Regular cardiac myocyte (primary cell): ENCODE measurements around the gene CNIH2. TPM values are rescaled to one million over a fixed set of nuclear protein-coding genes. Genes with fewer than 3 reads are reported as not detected.

ENCODE experiments used
- total RNA-seq: library from RNA; depleted of rRNA; stranded (reverse); fragments of >200 nt; gene quantifications from 2 replicates; pipeline ENCODE4 v1.2.3, GENCODE V29; 2014

CNIH2 gene
- 0.19 and 0.85 TPM in 2 replicates for total RNA-seq

DNA sequence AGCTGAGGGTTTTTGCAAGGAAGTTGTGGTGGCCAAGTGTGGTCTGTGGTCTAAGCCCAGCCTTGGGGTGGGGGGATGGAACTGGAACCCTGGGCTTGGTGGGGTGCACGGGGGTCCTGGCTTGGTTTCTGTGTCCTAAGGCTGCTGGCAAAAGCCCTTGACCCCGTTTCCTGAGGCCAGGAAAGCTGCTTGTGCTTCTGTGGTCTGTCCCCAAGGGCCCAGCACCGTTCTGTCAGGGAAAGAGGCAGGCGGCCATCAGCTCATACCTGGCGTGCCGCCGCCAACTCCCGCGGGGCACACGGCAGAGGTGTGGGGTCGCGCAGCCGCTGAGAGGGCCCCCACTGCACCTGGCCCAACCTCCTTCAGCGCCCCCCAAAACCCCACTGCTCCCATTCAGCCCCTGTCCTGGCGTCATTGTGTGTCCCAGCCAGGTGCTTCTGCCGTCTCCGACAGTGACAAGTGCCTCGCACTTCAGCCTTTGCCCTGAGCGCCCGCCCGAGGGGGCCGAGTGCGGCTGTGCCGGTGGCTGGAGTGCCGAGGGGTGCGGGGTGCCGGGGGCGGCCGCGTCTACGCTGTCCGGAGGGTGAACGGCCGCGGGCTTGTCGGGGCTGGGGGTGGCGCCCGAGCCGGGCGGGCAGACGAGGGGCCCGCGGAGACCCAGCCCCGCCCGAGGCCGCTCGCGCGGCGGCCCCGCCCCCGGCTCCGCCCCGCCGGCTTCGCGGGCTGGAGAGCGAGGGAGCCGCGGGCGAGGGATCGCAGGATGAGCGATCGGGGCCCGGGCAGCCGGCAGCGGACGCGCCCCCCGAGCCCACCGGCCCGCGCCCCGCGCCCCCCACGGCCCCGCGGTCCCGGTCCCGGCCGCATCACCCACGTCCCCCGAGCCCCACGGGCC, at the start of gene CNIH2:
Gene CNIH2, plus strand, starts transcription at position 705 of the 892 bp plus-strand sequence. CDS start 282 bp downstream, outside the sequence.

DNA sequence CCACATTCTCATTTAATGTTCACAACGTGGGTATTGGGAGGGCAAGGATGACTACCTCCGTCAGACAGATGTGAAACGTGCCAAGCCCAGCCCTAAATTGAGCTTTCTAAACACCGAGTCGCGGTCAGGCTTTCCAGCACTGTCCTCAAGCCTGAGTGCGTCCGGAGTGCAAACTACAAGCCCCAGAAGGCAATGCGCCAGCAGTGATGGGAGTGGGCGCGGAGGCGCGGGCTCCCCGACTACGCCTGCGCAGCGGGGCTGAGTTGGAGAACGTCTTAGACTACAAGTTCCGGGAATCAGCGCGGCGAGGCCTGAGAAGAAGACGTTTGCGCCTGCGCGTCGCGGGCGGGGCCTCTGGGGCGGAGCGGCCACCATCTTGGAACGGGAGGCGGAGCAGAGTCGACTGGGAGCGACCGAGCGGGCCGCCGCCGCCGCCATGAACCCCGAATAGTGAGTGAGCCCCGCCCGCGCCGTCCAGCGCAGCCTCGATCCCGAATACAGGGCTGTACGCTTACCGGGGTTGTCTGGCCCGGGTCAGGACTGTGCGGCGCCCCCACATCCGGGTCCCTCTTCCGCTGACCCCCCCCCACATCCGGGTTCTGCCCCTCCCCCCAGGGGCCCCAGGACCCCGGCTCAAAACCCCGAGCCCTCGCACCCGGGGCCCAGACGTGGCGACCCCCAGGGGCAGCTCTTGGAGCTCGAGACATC, 9.6 kb upstream of the CNIH2 start, which contains the start of gene RAB1B:
Gene RAB1B, plus strand, starts transcription at position 396 of the 708 bp plus-strand sequence. Its CDS starts 41 bp downstream, at position 437.

DNA sequence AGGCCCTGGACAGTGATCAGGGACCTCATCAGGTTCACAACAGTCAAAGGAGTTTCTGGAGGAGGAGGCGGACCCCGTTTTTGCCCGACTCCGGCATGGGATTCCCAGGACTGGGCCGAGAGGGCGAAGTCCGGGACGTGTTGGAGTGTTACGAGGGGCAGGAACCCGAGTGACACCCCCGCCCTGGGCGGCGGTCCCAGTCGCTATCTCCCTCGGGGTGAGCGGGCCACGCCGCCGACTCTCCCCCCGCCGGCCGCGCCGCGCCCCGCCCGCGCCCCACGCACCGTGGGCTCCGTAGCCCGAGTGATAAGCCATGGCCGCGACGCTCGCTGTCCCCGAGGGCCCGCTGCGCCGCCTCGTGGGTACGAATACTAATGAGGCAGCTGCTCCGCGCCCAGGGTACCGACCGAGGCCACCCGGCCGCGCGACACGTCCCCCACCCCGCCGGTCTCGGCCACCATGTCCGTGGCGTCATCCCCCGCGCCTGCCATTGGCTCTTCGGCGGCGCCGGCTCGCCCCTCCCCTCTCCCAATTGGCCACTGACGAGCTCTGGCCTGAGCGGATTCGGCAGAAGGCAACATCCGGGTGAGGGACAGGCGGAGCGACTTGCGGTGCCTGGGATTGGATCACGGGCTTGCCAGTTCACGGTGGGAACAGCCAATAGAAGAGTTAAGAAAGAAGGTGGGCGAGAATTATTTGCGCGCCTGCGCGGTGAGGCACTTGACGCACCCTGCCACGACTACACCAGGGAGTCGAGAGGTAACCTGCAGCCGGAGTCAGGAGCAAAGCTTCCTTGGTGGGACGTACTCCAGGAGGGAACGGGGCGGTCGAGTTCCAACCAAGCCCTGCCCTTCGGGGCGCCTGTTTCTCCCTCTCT, 10.9 kb downstream of the CNIH2 start, which contains the start of gene YIF1A:
Gene YIF1A, minus strand, starts transcription at position 473 of the 877 bp plus-strand sequence. Its CDS starts 158 bp downstream, at position 315.

DNA sequence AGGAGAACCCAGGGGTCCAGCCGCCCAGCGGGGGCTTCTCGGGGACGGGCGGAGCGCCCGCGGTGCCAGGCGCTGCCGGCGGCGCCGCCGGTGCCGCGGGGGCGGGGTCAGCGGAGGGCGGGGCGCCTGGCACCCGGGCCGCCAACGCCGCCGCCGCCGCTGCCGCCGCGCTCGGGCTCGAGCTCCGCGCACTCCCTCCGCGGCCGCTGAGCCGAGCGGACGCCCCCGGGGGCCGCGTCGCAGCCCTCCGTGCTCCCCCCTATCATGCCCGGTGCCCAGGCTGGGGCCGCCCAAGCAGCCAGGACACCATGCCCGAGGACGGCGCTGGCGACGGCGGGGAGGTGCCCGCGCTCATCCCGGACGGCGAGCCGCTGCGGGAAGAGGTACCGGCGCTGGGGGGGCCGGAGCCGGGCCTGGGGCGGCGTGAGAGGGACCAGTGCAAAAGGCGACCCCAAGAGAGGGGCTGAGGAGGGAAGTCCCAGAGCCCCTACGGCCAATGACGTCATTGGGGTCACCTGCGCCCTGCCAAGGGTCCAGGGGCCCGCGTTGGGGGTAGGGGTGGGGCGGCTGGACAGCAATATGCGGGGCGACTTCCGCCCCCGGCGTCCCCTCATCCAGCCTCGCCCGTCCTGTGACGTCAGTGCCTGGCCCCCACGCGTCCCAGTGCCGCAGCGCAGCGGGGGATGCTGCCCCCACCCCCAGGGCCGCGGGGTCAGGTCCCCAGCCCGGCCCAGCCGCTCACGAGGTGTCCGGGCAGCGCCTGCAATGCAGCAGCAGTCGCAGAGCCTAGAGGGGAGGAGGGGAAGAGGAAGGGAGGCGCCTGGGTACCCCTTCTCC, 13.9 kb downstream of the CNIH2 start, which contains the start of gene TMEM151A:
Gene TMEM151A, plus strand, starts transcription at position 189 of the 837 bp plus-strand sequence. Its CDS starts 120 bp downstream, at position 309.

DNA sequence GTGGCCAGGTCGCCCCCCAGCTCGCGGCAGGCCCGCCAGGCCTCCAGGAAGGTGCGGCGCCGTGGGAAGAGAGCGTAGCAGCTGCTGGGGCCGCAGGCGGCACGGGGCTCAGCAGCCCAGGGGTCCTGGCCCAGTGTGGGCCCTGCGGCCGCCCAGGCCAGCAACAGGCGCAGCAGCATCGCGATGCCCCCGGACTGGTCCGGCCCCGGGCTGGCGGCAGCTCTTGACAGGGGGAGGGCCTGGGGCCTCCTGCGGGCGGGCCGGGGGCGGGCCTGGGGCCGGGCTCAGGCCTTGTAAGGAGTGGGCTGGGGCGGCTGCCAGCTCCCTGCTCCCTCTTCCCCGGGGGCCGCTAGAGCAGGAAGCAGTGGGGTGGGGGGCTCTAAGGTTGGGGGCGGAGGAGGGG, 38.9 kb downstream of the CNIH2 start, which contains the start of gene CD248:
Gene CD248, minus strand, starts transcription at position 196 of the 403 bp plus-strand sequence. Its CDS starts 17 bp downstream, at position 179.

Other genes starting within 250 kb of the CNIH2 start
- not detected in 2 replicates for gene GAL3ST3, start 229.0 kb upstream of the CNIH2 start, total RNA-seq
- 141 and 205 TPM in 2 replicates for gene SF3B2, start 225.8 kb upstream of the CNIH2 start, total RNA-seq
- 21.1 and 33.0 TPM in 2 replicates for gene PACS1, start 207.9 kb upstream of the CNIH2 start, total RNA-seq
- gene KLC2, start 20.5 kb upstream of the CNIH2 start, total RNA-seq = 16.9 and 24.5 TPM in 2 replicates
- 49.9 and 102 TPM in 2 replicates for gene RAB1B, start 9.5 kb upstream of the CNIH2 start, total RNA-seq
- 180 and 267 TPM in 2 replicates for gene YIF1A, start 11.0 kb downstream of the CNIH2 start, total RNA-seq
- gene TMEM151A, start 13.7 kb downstream of the CNIH2 start, total RNA-seq = under 0.01 and 0.28 TPM in 2 replicates
- 28.5 and 40.3 TPM in 2 replicates for gene CD248, start 38.9 kb downstream of the CNIH2 start, total RNA-seq
- gene RIN1, start 58.3 kb downstream of the CNIH2 start, total RNA-seq = 12.1 and 33.5 TPM in 2 replicates
- 38.9 and 83.6 TPM in 2 replicates for gene BRMS1, start 66.9 kb downstream of the CNIH2 start, total RNA-seq
- 19.0 and 60.0 TPM in 2 replicates for gene B4GAT1, start 69.5 kb downstream of the CNIH2 start, total RNA-seq
- 0.58 and 0.85 TPM in 2 replicates for gene SLC29A2, start 93.6 kb downstream of the CNIH2 start, total RNA-seq
- gene NPAS4, start 142.9 kb downstream of the CNIH2 start, total RNA-seq = not detected in 2 replicates
- gene MRPL11, start 160.7 kb downstream of the CNIH2 start, total RNA-seq = 27.9 and 47.7 TPM in 2 replicates
- gene PELI3, start 188.7 kb downstream of the CNIH2 start, total RNA-seq = 6.7 and 18.6 TPM in 2 replicates
- 24.2 and 52.5 TPM in 2 replicates for gene DPP3, start 202.3 kb downstream of the CNIH2 start, total RNA-seq
- 16.3 and 33.3 TPM in 2 replicates for gene BBS1, start 232.5 kb downstream of the CNIH2 start, total RNA-seq